ENCODE measurements around the gene GATAD2A.

The GATAD2A gene

DNA sequence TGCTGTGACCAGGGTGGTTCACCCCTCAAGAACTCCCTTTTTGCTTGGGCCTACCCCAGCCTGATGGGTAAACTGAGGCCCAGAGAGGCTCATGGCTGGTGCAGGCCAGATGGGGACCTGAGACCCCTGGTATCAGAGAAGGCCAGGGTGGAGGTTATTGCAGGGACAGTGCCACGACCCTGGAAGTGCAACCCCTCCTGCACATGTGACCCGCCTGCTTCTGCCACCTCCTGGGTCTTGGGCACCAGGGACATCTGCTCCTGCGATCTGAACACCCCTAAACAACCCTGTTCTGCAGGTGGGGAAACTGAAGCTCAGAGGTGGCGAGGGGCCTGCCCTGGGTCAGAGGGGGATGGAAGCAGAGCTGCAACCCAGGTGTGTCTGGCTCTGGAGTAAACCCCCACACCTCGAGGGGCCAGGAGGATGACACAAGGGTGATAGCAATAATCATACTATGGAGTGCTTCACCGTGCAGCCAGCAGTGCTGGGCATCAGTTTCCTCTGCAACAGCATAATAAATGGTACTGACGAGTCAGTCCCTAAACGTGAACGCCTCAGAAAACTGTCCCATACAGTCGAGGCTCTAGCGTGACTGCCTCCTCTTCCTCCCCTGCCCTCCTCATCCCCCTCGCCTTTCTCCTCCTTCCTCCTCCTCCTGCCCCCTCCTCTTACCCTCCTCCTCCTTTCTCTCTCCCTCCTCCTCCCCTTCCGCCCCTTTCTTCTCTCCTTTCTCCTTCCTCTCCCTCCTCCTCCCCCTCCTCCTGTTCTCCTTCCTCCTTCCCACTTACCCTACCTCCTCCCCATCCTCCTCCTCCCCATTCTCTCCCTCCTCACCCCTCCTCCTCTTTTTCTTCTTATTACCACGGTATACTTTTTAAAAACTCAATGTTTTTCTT, 127.6 kb downstream of the GATAD2A start:
- DNase-seq (ENCODE audit: low spot score), result no peak

DNA sequence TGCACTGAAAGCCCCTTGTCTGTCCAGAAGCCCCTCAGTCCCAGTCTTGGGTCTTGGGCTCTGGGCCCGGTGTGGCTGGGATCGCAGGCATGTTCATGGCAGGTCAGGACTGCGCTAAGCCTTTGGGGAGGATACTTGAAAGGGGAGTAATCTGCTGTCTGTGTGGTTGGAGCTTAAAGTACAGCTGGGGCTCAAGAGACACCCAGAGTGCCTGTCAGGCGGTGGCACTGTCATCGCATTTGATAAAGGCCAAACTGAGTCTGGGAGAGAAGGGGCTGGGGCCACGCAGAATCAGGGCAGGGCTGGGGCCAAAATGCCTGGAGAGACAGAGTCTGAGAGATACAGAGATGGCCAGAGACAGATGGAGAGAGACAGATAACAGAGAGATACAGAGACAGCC, 128.4 kb downstream of the GATAD2A start:
- no peak for DNase-seq (ENCODE audit: low spot score)

DNA sequence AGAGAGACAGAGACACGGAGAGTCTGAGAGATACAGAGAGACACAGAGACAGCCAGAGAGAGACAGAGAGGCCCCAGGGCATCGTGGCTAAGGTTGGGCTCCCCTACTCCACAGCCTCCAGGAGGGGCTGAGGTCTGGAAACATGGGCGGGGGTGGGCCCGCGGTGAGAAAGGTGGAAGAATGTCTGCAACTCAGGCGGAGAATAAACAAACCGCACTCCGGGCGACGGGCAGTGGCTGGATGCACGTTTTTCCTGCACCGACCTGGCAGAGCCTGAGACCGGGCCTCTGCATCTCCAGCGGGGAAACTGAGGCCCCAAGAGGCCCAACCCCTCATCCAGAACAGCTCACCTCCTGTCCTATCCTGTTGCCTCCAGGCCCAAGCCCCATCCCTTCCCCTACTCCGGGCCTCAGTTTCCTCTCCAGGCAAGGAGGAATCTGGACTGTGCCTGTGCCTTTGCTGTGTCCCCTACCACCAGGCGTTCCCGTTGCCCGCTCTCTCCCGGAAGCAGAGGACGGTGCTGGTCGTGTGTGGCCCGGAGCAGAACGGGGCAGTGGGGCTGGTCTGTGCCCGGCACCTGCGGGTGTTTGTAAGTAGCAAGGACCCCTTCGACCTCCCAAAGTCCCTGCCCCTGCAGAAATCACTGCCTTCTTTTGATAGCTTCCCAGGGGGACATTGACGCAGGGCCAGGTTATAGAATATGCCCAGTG, 129.2 kb downstream of the GATAD2A start:
- DNase-seq (ENCODE audit: low spot score), result no peak

DNA sequence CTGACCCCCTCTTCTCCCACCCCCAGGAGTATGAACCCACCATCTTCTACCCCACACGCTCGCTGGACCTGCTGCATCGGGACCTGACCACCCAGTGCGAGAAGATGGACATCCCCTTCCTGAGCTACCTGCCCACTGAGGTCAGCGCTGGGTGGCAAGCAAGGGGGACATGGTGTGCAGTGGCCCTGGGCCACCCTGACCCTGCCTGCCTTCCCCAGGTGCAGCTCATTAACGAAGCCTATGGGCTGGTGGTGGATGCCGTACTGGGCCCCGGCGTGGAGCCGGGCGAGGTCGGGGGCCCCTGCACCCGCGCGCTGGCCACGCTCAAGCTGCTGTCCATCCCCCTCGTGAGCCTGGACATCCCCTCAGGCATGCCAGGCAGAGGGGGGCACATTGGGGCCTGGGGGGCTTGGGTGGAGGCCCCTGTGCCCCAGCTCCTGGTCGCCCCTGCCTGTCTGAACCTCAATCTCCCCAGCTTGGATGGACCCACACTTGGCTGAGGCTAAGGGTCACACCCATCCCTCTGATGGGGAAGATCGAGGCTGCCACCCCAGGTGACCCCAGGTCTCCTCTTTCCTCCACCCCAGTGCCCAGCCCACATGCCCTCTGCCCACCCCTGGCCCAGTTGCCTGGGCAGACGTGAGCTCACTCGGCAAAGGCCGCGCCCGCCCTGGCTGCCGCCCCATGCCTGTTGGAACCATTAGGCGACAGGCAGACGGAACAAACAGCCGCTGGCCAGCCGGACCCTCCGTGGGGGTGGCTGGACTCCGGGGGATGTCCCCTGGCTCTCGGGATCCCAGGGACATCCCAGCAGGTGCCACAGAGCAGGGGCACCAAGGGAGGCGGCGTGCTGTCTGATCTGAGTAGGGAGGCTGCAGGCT, 130.1 kb downstream of the GATAD2A start:
- DNase-seq (ENCODE audit: low spot score), result no peak

DNA sequence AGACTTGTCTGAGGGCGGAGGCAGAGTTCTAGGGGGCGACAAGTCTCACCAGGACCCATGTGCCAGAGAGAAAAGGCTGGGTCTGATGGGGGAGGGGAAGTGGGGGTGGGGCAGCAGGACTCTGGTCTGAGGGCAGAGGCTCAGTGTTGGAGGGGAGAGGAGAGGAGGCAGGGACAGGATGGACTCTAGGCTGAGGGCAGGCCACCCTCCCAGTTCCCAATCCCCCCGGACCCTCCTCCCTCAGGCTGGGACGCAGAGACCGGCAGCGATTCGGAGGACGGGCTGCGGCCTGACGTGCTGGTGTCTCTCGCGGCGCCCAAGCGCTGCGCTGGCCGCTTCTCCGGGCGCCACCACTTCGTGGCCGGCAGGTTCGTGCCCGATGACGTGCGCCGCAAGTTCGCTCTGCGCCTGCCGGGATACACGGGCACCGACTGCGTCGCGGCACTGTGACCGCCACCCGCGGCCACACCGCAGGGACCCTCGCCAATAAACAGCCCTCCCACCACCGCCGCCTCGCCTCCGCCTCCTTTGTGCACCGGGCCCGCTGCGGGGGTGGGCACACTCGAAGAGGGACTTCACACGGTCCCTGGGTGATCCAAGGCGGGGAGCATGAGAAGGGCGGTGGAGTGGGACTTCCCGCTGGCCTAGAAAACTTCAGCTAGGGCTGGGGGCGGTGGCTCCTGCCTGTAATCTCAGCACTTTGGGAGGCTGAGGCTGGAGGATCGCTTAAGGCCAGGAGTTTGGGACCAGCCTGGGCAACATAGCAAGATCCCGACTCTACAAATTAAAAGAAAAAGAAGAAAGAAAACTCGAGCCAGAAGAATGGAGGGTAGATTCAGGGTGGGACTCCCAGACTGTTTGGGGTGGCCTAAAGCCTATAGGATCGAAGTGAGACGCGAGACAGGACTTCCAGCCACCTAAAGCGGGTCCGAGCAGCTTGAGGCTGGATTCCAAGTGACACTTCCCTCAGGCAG, 131.9 kb downstream of the GATAD2A start:
- DNase-seq (ENCODE audit: low spot score), result no peak

DNA sequence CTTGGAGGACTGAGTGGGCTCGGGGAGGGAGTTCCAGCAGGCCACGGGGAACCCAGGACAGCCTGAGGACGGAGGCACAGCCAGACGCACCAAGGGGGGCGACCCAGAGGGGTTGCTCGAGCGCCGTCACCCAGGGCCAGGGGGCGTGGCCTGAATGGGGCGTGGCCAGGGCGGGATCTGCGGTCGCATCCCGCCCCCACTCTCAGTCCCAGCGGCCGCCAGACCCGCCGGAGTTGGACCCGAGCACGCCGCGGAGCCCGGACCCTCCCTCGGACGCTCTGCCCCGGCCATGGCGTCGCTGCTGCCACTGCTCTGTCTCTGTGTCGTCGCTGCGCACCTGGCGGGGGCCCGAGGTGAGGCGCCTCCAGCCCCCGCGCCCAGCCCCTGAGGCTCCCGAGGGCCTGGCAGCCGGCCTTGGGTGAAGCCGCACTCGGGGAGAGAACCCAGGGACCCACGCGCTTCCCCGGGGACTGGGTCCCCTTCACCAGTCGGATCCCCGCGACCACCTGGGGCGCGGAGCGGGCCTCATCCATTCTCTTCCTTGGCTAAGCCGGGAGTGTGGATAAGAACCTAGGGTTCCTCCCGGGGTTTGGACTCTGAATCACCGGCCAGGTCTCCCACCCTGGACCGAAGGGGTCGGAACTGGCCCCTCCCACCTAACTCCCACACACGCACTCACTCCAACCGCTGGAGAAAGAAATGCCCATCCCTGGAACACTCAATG, 132.7 kb downstream of the GATAD2A start, which contains the start of gene CILP2:
TSS of gene CILP2 (plus strand) at position 205 of the 724 bp plus-strand sequence. CDS start at position 290, 85 bp downstream.
- DNase-seq (ENCODE audit: low spot score), result no peak

DNA sequence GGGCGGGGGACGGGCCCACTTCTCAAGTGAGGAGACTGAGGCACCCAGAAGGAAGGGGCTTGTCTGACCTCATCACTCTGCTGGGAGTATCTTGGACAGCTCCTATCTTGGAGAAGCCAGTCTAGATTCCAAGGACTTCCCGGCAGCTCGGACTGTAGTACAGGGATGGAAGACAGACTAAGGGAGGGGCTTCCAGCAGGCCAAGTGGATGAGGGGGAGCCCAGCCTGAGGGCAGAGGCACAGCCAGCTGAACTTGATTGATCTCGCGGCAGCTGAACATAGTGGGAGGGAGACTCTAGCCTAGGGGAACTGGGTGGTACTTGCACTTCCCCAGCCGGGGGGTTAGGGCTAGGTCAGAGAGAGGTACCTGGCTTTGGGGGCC, 133.3 kb downstream of the GATAD2A start:
- DNase-seq (ENCODE audit: low spot score), result no peak

DNA sequence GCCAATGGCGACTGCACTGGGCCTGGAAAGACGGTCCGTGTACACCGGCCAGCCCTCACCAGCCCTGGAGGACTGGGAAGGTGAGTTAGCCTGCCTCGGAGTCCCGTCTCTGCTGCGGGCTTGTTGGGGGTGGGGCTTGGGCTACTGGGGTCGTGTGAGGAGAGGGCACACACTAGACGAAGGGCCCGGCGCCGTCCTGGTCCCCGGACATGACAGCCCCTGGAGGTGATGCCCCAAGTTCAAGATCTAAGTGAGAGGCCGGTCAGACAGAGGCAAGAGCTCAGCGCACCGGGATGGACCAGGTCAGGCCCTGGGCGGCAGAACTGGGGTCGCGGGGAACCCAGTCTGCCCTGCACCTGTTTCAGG, 134.2 kb downstream of the GATAD2A start:
- no peak for DNase-seq (ENCODE audit: low spot score)

DNA sequence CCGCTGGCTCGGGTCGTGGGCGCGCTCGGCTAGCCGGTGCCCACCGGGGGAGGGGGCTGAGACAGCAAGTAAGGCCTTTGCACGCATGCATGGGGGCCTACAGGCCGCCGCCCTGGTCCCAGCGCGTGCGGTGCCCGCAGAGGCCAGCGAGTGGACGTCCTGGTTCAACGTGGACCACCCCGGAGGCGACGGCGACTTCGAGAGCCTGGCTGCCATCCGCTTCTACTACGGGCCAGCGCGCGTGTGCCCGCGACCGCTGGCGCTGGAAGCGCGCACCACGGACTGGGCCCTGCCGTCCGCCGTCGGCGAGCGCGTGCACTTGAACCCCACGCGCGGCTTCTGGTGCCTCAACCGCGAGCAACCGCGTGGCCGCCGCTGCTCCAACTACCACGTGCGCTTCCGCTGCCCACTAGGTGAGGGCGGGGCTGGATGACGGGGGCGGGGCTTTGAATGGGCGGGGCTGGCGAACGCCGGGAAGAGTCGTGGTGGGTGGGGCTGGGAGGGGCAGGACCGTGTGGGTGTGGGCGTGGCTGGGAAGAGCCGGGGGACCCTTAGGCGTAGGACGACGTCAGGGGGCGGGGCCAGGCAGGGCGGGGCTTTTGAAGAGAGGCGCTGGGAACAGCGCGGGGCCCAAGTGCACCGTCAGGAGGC, 134.7 kb downstream of the GATAD2A start:
- DNase-seq (ENCODE audit: low spot score), result no peak

DNA sequence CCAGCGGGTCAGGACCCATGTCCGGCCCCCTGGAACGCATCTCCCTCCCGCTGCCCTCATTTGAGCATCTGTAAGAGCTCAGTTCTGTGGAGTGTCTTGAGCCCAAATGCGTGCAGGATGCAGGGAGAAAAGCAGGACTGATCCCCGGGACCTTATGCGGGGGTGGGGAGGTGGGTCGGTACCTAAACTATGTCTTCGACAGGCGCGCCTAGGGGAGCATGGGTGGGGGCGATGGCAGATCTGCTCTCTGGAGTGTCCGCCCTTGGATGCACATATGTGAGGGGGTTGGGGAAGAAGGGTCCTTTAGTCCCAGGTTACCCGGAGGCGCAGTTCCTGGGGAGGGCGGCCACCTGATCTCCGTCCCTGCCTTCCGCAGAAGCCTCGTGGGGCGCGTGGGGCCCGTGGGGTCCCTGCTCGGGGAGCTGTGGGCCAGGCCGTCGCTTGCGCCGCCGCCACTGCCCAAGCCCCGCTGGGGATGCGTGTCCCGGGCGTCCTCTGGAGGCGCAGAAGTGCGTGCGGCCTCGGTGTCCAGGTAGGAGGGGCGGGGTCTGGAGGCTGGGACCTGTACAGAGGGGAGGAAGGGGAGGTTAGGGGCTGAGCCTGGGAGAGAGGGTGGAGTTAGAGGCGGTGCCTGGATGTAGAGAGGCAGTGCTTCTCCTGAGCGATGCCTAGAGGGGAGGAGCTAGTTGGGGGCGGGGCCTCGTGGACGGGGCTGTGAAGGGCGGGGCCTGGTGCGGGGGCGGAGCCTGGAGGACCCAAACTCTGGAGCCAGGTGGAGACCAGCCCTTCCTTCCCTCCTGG, 135.4 kb downstream of the GATAD2A start:
- DNase-seq (ENCODE audit: low spot score), result no peak

DNA sequence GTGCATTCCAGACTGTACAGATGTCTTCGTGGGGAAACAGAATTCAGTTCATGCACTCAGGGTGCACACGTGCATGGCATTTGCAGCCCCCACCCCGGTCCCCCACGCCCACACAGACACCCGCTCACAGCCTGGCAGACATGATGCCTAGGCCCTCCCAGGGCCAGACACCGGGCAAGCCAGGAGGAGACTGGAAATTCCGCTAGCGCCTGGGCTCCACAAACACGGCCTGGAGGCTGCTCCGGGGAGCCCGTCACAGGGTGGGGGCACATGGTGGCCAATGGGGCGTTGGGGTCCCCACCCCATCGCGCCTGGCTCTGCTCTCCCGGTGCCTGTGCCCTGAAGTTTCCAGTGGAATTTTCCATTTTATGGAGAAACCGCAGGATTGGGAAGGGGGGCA, 136.1 kb downstream of the GATAD2A start:
- no peak for DNase-seq (ENCODE audit: low spot score)

DNA sequence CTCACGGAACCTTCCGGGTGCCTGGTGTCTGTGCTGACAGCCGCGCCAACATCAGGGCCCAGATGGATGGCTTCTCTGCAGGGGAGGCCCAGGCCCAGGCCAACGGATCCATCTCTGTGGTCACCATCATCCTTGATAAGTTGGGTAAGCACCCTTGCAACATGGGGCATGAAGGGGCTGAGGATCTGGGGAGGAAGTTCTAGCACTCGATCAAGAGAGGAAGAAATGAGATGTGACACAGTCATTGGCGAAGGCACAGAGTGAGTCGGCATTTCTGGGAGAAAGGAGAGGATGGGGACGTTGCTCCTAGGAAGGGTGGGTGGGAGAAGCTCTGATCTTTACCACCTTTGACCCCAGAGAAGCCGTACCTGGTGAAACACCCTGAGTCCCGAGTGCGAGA, 137.0 kb downstream of the GATAD2A start:
- no peak for DNase-seq (ENCODE audit: low spot score)

DNA sequence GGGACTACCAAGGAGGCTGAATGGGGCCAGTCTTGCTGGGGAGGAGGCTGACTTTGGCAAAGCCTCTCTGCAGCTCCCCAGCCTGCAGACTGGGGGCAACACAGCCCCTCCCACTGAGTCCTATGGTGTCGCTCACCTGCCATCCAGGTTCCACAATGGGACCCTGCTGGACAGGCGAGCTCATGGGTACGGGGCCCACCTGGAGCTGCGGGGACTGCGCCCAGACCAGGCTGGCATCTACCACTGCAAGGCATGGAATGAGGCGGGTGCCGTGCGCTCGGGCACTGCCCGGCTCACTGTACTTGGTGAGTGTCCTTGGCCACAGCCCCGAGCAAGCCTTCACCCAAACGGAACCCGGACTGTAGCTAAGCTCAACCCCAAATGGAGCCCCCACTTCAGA, 137.6 kb downstream of the GATAD2A start:
- no peak for DNase-seq (ENCODE audit: low spot score)

DNA sequence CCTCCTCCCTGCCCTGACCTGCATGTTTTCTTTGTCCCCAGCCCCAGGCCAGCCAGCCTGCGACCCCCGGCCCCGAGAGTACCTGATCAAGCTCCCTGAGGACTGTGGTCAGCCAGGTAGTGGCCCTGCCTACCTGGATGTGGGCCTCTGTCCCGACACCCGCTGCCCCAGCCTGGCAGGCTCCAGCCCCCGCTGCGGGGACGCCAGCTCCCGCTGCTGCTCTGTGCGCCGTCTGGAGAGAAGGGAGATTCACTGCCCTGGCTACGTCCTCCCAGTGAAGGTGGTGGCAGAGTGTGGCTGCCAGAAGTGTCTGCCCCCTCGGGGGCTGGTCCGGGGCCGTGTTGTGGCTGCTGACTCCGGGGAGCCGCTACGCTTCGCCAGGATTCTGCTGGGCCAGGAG, 138.2 kb downstream of the GATAD2A start:
- DNase-seq (ENCODE audit: low spot score), result no peak

DNA sequence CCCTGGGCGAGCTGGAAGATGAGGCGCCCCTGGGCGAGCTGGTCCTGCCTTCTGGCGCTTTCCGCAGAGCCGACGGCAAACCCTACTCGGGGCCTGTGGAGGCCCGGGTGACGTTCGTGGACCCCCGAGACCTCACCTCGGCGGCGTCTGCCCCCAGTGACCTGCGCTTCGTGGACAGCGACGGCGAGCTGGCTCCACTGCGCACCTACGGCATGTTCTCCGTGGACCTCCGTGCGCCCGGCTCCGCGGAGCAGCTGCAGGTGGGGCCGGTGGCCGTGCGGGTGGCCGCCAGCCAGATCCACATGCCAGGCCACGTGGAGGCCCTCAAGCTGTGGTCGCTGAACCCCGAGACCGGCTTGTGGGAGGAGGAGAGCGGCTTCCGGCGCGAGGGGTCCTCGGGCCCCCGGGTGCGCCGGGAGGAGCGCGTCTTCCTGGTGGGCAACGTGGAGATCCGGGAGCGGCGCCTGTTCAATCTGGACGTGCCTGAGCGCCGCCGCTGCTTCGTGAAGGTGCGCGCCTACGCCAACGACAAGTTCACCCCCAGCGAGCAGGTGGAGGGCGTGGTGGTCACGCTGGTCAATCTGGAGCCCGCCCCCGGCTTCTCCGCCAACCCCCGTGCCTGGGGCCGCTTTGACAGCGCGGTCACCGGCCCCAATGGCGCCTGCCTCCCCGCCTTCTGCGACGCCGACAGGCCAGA, 138.9 kb downstream of the GATAD2A start:
- no peak for DNase-seq (ENCODE audit: low spot score)

DNA sequence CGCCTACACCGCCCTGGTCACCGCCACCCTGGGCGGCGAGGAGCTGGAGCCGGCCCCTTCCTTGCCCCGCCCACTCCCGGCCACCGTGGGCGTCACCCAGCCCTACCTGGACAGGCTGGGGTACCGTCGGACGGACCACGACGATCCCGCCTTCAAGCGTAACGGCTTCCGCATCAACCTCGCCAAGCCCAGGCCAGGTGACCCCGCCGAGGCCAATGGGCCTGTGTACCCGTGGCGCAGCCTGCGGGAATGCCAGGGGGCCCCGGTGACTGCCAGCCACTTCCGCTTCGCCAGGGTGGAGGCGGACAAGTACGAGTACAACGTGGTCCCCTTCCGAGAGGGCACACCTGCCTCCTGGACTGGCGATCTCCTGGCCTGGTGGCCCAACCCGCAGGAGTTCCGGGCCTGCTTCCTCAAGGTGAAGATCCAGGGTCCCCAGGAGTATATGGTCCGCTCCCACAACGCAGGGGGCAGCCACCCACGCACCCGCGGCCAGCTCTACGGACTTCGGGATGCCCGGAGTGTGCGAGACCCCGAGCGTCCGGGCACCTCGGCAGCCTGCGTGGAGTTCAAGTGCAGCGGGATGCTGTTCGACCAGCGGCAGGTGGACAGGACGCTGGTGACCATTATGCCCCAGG, 139.6 kb downstream of the GATAD2A start:
- no peak for DNase-seq (ENCODE audit: low spot score)

DNA sequence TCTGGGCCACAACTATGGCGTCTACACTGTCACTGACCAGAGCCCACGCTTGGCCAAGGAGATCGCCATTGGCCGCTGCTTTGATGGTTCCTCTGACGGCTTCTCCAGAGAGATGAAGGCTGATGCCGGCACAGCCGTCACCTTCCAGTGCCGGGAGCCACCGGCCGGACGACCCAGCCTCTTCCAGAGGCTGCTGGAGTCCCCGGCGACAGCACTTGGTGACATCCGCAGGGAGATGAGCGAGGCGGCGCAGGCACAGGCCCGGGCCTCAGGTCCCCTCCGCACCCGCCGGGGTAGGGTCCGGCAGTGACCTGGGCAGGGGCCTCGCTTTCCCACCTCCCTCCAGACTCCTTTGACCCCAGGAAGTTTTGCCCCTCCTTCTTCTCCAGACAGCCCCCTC, 140.2 kb downstream of the GATAD2A start:
- DNase-seq (ENCODE audit: low spot score), result no peak

DNA sequence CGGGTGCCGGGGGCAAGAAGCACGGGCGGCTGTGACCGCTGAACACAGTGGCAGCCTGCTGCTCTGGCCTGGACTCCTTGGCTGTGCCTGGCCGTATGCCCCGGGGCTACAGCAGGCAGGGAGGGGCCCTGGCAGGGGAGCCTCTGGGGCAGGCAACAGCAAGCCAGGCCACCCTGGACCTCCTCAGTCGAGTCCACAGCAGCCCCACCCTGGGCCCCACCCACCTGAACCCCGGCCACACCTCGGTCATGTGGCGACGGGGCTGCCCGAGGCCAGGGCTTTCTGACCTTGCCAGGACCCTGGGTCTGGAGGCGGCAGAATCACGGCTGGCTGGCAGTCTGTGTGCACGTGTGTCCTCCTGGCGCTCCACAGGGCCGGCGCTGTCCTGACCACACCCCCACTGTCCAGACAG, 141.3 kb downstream of the GATAD2A start:
- DNase-seq (ENCODE audit: low spot score), result no peak

Measured in Ammon's horn (tissue), 1 donor.